ENCODE measurements around the gene PPP2R3A. TPM values are rescaled to one million over a fixed set of nuclear protein-coding genes. Genes with fewer than 3 reads are reported as not detected.

The PPP2R3A gene
- total RNA-seq, 2 donors from 2014 or later: 0.49 to 0.53 TPM

DNA sequence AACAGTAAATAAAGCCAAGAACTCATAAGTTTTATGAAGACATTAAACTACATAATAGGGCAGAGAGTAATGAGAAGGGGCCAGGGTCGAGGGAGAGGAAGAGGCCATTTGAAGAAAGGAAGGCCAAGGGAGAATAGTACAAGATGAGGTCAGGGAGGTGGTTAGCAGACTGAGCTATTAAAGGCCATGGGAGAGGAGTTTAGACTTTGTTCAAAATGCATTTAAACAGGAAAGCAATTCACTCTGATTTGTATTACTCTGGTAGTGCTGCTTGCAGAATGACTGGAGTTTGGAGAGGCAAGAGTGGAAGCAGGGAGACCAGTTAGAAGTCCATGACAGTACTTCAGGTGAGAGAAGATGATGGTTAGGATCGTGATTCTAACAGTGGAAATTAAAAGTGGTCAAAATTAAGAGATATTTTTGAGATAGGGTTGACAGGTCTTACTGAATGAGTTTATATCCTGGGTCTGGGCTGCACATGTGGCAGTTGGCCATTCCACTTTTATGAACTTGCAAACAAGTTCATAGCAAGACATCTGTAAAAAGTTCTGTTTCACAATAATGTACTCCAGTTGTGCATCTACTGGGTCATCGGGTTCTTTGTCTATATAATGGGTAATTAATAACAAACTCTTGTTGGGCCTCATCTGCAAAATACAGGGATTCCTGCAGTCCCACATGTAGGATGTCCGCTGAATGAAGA, 16.3 kb downstream of the PPP2R3A start:
- Mint-ChIP-seq H3K27me3 (ENCODE audit: low read depth) (no peaks in the 10 kb centered on the region), H3K4me3 (no peak overlapping the region), H3K9me3 (no peaks in the 10 kb centered on the region), H3K4me1 (ENCODE audit: low read depth) (no peaks in the 10 kb centered on the region), H3K36me3 (ENCODE audit: insufficient read depth in 2 of 2) (no peaks in the 10 kb centered on the region), H3K27ac (no peak overlapping the region)
- DNase-seq: no peak
- no peak for ATAC-seq (replicated peaks in 1 of 2)

- Mint-ChIP-seq H3K36me3 (ENCODE audit: insufficient read depth in 2 of 2) (no peaks in the 10 kb centered on the region), H3K27ac (no peak overlapping the region)
These were observed 16.9 kb downstream of the PPP2R3A start for GRCh38 chr3:135982404-135982761.

GRCh38 chr3:135982922-135983581, 17.5 kb downstream of the PPP2R3A start:
- H3K27me3 Mint-ChIP-seq (ENCODE audit: low read depth): no peaks in the 10 kb centered on the region
- no peaks in the 10 kb centered on the region for H3K9me3 Mint-ChIP-seq
- H3K4me1 Mint-ChIP-seq (ENCODE audit: low read depth): no peaks in the 10 kb centered on the region
- ATAC-seq (replicated peaks in 1 of 2): no peak
- no peaks in the 10 kb centered on the region for H3K36me3 Mint-ChIP-seq (ENCODE audit: insufficient read depth in 2 of 2)
- no peak overlapping the region for H3K27ac Mint-ChIP-seq
- no peak for DNase-seq
- no peak overlapping the region for H3K4me3 Mint-ChIP-seq

More at GRCh38 chr3:135982404-135982761, 16.9 kb downstream of the PPP2R3A start:
- no peak for ATAC-seq (replicated peaks in 1 of 2)
- Mint-ChIP-seq H3K9me3 (no peaks in the 10 kb centered on the region), H3K4me3 (no peak overlapping the region), H3K27me3 (ENCODE audit: low read depth) (no peaks in the 10 kb centered on the region), H3K4me1 (ENCODE audit: low read depth) (no peaks in the 10 kb centered on the region)
- DNase-seq: no peak

- no peak for ATAC-seq (replicated peaks in 1 of 2)
- Mint-ChIP-seq H3K27me3 (ENCODE audit: low read depth) (peaks cover 10% of the 10 kb centered on the region), H3K4me3 (no peak overlapping the region), H3K36me3 (ENCODE audit: insufficient read depth in 2 of 2) (no peaks in the 10 kb centered on the region), H3K9me3 (no peaks in the 10 kb centered on the region), H3K4me1 (ENCODE audit: low read depth) (peaks cover 5% of the 10 kb centered on the region), H3K27ac (no peak overlapping the region)
- no peak for DNase-seq
These were observed 22.1 kb downstream of the PPP2R3A start for GRCh38 chr3:135987661-135988060.

- Mint-ChIP-seq H3K27ac (no peak overlapping the region), H3K27me3 (ENCODE audit: low read depth) (peaks cover 11% of the 10 kb centered on the region), H3K4me1 (ENCODE audit: low read depth) (peaks cover 5% of the 10 kb centered on the region), H3K4me3 (no peak overlapping the region), H3K36me3 (ENCODE audit: insufficient read depth in 2 of 2) (no peaks in the 10 kb centered on the region), H3K9me3 (no peaks in the 10 kb centered on the region)
- ATAC-seq (replicated peaks in 1 of 2) (no peak), DNase-seq (no peak)
These were observed 23.7 kb downstream of the PPP2R3A start for GRCh38 chr3:135989242-135989641.

DNA sequence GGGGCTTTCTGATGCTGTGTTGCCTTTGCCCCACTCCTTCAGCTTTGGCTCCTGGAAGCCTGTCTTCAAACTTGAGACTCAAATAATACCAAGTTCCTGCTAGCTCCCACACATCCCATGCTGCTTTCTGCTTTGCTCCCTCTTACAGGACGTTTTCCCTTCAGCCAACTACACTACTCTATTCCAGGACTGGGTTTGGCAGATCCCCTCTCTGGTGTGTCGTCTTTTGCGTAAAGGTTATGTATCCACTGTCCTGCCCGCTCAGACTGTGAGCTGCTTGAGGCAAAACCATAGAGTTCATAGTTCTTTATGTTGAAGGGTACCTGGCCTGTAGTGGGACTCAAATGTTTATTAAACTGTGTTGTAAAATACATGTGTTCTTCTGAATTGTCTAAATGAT, 25.4 kb downstream of the PPP2R3A start:
- no peak overlapping the region for H3K4me3 Mint-ChIP-seq
- DNase-seq: no peak
- no peaks in the 10 kb centered on the region for H3K9me3 Mint-ChIP-seq
- H3K4me1 Mint-ChIP-seq (ENCODE audit: low read depth): peaks cover 5% of the 10 kb centered on the region
- no peak overlapping the region for H3K27ac Mint-ChIP-seq
- H3K36me3 Mint-ChIP-seq (ENCODE audit: insufficient read depth in 2 of 2): no peaks in the 10 kb centered on the region
- H3K27me3 Mint-ChIP-seq (ENCODE audit: low read depth): peaks cover 11% of the 10 kb centered on the region
- no peak for ATAC-seq (replicated peaks in 1 of 2)

GRCh38 chr3:135991621-135992020, 26.1 kb downstream of the PPP2R3A start:
- no peak for DNase-seq
- Mint-ChIP-seq H3K27me3 (ENCODE audit: low read depth) (peaks cover 11% of the 10 kb centered on the region), H3K4me3 (no peak overlapping the region), H3K9me3 (no peaks in the 10 kb centered on the region), H3K4me1 (ENCODE audit: low read depth) (peaks cover 5% of the 10 kb centered on the region), H3K36me3 (ENCODE audit: insufficient read depth in 2 of 2) (no peaks in the 10 kb centered on the region), H3K27ac (no peak overlapping the region)
- ATAC-seq (replicated peaks in 1 of 2): no peak

DNA sequence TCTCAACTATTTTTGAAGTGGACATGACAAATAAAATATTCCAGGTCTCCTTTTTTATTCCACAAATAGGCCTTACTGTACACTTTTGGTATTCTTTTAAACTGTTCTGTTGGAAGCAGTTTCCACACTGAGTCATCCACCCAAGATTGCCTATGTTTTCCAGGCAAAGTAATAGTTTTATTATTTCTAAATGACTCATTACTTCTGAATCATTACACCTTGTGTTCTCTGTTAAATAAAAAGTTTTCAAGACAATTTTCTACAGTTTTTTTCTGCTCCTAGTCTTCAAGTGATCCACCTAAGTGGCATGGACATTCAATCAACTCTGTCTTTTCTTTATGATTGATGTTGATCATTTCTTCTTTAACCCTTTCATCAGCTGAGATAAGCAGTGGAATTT, 26.5 kb downstream of the PPP2R3A start:
- Mint-ChIP-seq H3K9me3 (no peaks in the 10 kb centered on the region), H3K27me3 (ENCODE audit: low read depth) (peaks cover 11% of the 10 kb centered on the region), H3K27ac (no peak overlapping the region), H3K4me1 (ENCODE audit: low read depth) (peaks cover 5% of the 10 kb centered on the region), H3K4me3 (no peak overlapping the region), H3K36me3 (ENCODE audit: insufficient read depth in 2 of 2) (no peaks in the 10 kb centered on the region)
- no peak for DNase-seq
- ATAC-seq (replicated peaks in 1 of 2): no peak

- H3K4me3 Mint-ChIP-seq: no peak overlapping the region
- ATAC-seq (replicated peaks in 1 of 2): no peak
- H3K27ac Mint-ChIP-seq: no peak overlapping the region
- peaks cover 5% of the 10 kb centered on the region for H3K4me1 Mint-ChIP-seq (ENCODE audit: low read depth)
- peaks cover 11% of the 10 kb centered on the region for H3K27me3 Mint-ChIP-seq (ENCODE audit: low read depth)
- no peak for DNase-seq
- no peaks in the 10 kb centered on the region for H3K36me3 Mint-ChIP-seq (ENCODE audit: insufficient read depth in 2 of 2)
- H3K9me3 Mint-ChIP-seq: no peaks in the 10 kb centered on the region
These were observed 29.3 kb downstream of the PPP2R3A start for GRCh38 chr3:135994708-135995337.

DNA sequence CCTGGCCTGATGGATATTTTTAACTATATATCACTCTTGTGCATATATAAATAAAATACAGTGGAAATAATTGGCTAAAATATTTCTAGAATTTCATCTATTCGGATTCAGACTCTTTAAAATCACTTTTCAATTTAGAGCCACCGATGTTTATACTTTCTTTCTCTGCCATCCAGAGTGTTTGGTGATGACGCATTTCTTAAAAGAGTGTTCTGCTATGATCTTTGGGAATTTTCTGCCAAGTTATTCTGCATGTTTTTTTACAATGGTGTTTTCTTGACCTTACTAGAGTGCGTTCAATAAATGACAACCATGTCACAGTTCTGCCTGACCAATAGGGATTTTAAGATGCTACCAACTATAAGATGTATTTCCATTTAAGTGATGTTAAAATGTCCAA, 30.2 kb downstream of the PPP2R3A start:
- H3K4me1 Mint-ChIP-seq (ENCODE audit: low read depth): peaks cover 5% of the 10 kb centered on the region

GRCh38 chr3:135997554-135998320, 32.2 kb downstream of the PPP2R3A start:
- Mint-ChIP-seq H3K4me1 (ENCODE audit: low read depth) (no peaks in the 10 kb centered on the region), H3K36me3 (ENCODE audit: insufficient read depth in 2 of 2) (no peaks in the 10 kb centered on the region), H3K27me3 (ENCODE audit: low read depth) (peaks cover under 1% of the 10 kb centered on the region), H3K4me3 (no peak overlapping the region), H3K27ac (no peak overlapping the region), H3K9me3 (no peaks in the 10 kb centered on the region)
- DNase-seq (no peak), ATAC-seq (replicated peaks in 1 of 2) (no peak)

More for the DNA sequence above, 30.2 kb downstream of the PPP2R3A start:
- Mint-ChIP-seq H3K36me3 (ENCODE audit: insufficient read depth in 2 of 2) (no peaks in the 10 kb centered on the region), H3K27me3 (ENCODE audit: low read depth) (peaks cover 9% of the 10 kb centered on the region), H3K4me3 (no peak overlapping the region), H3K27ac (no peak overlapping the region), H3K9me3 (no peaks in the 10 kb centered on the region)
- ATAC-seq (replicated peaks in 1 of 2) (no peak), DNase-seq (no peak)

- ATAC-seq (replicated peaks in 1 of 2) (no peak), DNase-seq (no peak)
- H3K36me3 Mint-ChIP-seq (ENCODE audit: insufficient read depth in 2 of 2): no peaks in the 10 kb centered on the region
- H3K4me3 Mint-ChIP-seq: no peak overlapping the region
- no peaks in the 10 kb centered on the region for H3K4me1 Mint-ChIP-seq (ENCODE audit: low read depth)
- no peaks in the 10 kb centered on the region for H3K27me3 Mint-ChIP-seq (ENCODE audit: low read depth)
- H3K9me3 Mint-ChIP-seq: peaks cover 0 to 2% of the 10 kb centered on the region in 2 donors
- H3K27ac Mint-ChIP-seq: no peak overlapping the region
These were observed 42.7 kb downstream of the PPP2R3A start for GRCh38 chr3:136008221-136008620.
